Hematopoietic multipotent progenitor cell treated with erythropoietin and hydrocortisone succinate and interleukin-3 and kit ligand, for 8 days (in vitro differentiated cells): ENCODE data around the gene MED13L.

Experiments
- DNase-seq: peaks from one replicate; pipeline ENCODE4 v3.0.0-alpha.2; 2015

The MED13L gene

GRCh38 chr12:116276652-116277466 lies 634 bp downstream of the MED13L start:
- peak; percentile 73 for DNase-seq

GRCh38 chr12:116274551-116275375 lies 2.7 kb downstream of the MED13L start:
- DNase-seq = no peak

- no peak for DNase-seq
Measured at GRCh38 chr12:116273813-116274550, 3.5 kb downstream of the MED13L start.

- DNase-seq = no peak
Measured at GRCh38 chr12:116267948-116268347, 9.5 kb downstream of the MED13L start.

- DNase-seq = no peak
Measured at GRCh38 chr12:116266631-116267349, 10.7 kb downstream of the MED13L start.

- no peak for DNase-seq
Measured at GRCh38 chr12:116266168-116266601, 11.3 kb downstream of the MED13L start.

- no peak for DNase-seq
Measured at GRCh38 chr12:116265351-116266147, 11.9 kb downstream of the MED13L start.

GRCh38 chr12:116264525-116265070 lies 12.9 kb downstream of the MED13L start:
- DNase-seq = no peak

GRCh38 chr12:116263844-116264243 lies 13.6 kb downstream of the MED13L start:
- DNase-seq = no peak

GRCh38 chr12:116263431-116263830 lies 14.1 kb downstream of the MED13L start:
- no peak for DNase-seq

GRCh38 chr12:116262741-116263140 lies 14.8 kb downstream of the MED13L start:
- DNase-seq = no peak

GRCh38 chr12:116261525-116262100 lies 15.9 kb downstream of the MED13L start:
- no peak for DNase-seq

- no peak for DNase-seq
Measured at GRCh38 chr12:116259800-116260577, 17.5 kb downstream of the MED13L start.

GRCh38 chr12:116257826-116258225 lies 19.7 kb downstream of the MED13L start:
- DNase-seq = no peak

- no peak for DNase-seq
Measured at GRCh38 chr12:116257215-116257614, 20.3 kb downstream of the MED13L start.

- DNase-seq = no peak
Measured at GRCh38 chr12:116249938-116250337, 27.6 kb downstream of the MED13L start.

- no peak for DNase-seq
Measured at GRCh38 chr12:116248930-116249329, 28.6 kb downstream of the MED13L start.

GRCh38 chr12:116248433-116248832 lies 29.1 kb downstream of the MED13L start:
- no peak for DNase-seq

GRCh38 chr12:116247377-116247776 lies 30.1 kb downstream of the MED13L start:
- no peak for DNase-seq
